DND-41 (cell line): Measurements from ENCODE around the gene XYLT1.

Experiments
- EZH2 ChIP-seq: IDR thresholded peaks from 3 replicates; pipeline ENCODE4 v1.6.1; 2012; ENCODE audit warnings: borderline replicate concordance, low read depth, mild to moderate bottlenecking, moderate library complexity, low read length, inconsistent platforms; ENCODE audit not compliant: severe bottlenecking
- TF ChIP-seq, protein P1 (sequence below): IDR thresholded peaks from 2 replicates; pipeline ENCODE4 v1.5.1; 2012; ENCODE audit warnings: borderline replicate concordance, low read length, moderate library complexity, mild to moderate bottlenecking; ENCODE audit not compliant: poor library complexity, severe bottlenecking; ENCODE audit errors: extremely low read depth

DNA sequence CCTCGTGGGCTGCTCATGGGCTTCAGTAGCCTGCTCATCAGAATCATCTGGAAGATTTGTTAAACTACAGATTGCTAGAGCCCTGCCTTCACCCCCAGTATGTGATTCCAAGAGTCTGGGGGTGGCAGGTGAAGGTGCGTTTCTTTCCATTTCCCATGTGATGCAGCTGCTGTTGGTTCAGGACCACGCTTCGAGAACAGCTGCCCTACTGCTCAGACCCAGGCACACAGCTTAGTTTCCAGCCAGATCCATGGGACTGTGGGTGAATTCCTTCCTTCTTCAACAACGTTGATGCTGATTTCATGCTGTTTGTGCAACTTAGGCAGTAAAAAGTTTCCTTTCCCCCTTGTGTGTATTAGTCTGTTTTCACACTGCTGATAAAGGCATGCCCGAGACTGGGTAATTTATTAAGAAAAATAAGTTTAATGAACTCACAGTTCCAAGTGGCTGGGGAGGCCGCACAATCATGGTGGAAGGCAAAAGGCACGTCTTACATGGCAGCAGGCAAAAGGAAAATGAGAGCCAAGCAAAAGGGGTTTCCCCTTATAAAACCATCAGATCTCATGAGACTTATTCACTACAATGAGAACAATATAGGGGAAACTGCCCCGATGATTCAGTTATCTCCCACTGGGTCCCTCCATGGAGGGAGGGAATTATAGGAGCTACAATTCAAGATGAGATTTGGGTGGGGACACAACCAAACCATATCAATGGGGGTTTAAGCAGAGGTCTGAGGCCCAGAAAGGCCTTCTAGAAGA, 159.2 kb downstream of the XYLT1 start:
- TF ChIP-seq, protein P1, sequence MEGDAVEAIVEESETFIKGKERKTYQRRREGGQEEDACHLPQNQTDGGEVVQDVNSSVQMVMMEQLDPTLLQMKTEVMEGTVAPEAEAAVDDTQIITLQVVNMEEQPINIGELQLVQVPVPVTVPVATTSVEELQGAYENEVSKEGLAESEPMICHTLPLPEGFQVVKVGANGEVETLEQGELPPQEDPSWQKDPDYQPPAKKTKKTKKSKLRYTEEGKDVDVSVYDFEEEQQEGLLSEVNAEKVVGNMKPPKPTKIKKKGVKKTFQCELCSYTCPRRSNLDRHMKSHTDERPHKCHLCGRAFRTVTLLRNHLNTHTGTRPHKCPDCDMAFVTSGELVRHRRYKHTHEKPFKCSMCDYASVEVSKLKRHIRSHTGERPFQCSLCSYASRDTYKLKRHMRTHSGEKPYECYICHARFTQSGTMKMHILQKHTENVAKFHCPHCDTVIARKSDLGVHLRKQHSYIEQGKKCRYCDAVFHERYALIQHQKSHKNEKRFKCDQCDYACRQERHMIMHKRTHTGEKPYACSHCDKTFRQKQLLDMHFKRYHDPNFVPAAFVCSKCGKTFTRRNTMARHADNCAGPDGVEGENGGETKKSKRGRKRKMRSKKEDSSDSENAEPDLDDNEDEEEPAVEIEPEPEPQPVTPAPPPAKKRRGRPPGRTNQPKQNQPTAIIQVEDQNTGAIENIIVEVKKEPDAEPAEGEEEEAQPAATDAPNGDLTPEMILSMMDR, result no peak
- no peak for TF ChIP-seq EZH2
